GM12878 (cell line): Measurements from ENCODE around the gene ADRA2B. TPM values are rescaled to one million over a fixed set of nuclear protein-coding genes. Genes with fewer than 3 reads are reported as not detected.

ENCODE experiments used
- BACH1 ChIP-seq: fragments of 450-650 bp; IDR thresholded peaks from 2 replicates; pipeline ENCODE4 v1.6.1; 2017; ENCODE audit warnings: mild to moderate bottlenecking, borderline replicate concordance
- BHLHE40 ChIP-seq, 2 experiments: fragments of 450-650 bp in 1 of 2; IDR thresholded peaks; 2 replicates each; pipeline ENCODE4 v1.6.1; 2011 to 2017; ENCODE audit warnings: low read depth in 2 of 2, borderline replicate concordance in 1 of 2, improper control_type of control experiment in 1 of 2, low read length in 1 of 2, mild to moderate bottlenecking in 1 of 2
- CBX5 ChIP-seq: sonication (generic); IDR thresholded peaks from 2 replicates; pipeline ENCODE4 v1.6.1; 2016; ENCODE audit warnings: low read depth, moderate library complexity, mild to moderate bottlenecking, inconsistent platforms
- CHD1 ChIP-seq: IDR thresholded peaks from 2 replicates; pipeline ENCODE4 v1.6.1; 2012; ENCODE audit warnings: low read depth, low read length, improper control_type of control experiment
- MAX ChIP-seq: IDR thresholded peaks from 2 replicates; pipeline ENCODE4 v1.6.1; 2012; ENCODE audit warnings: low read depth, low read length, improper control_type of control experiment
- NFXL1 ChIP-seq: fragments of 450-650 bp; IDR thresholded peaks from 2 replicates; pipeline ENCODE4 v1.6.1; 2017; ENCODE audit warnings: antibody characterized with exemption, mild to moderate bottlenecking, borderline replicate concordance
- PML ChIP-seq: IDR thresholded peaks from 2 replicates; pipeline ENCODE4 v1.6.1; 2012; ENCODE audit warnings: low read length, inconsistent platforms
- POU2F2 ChIP-seq: IDR thresholded peaks from 3 replicates; pipeline ENCODE4 v1.6.1; 2011; ENCODE audit warnings: low read depth, mild to moderate bottlenecking, low read length, borderline replicate concordance
- REST ChIP-seq: IDR thresholded peaks from 2 replicates; pipeline ENCODE4 v1.6.1; 2012; ENCODE audit warnings: mild to moderate bottlenecking, low read depth, low read length
- SIN3A ChIP-seq: IDR thresholded peaks from 2 replicates; pipeline ENCODE4 v1.6.1; 2012; ENCODE audit warnings: low read depth, low read length, improper control_type of control experiment
- SP1 ChIP-seq: IDR thresholded peaks from one replicate; pipeline ENCODE4 v1.6.1; 2011; ENCODE audit warnings: low read depth, low read length
- SPI1 ChIP-seq: IDR thresholded peaks from 2 replicates; pipeline ENCODE4 v1.6.1; 2011; ENCODE audit warnings: low read depth, mild to moderate bottlenecking, low read length, moderate library complexity, borderline replicate concordance; ENCODE audit not compliant: insufficient read depth
- SREBF1 ChIP-seq: IDR thresholded peaks from 2 replicates; pipeline ENCODE4 v1.6.1; 2012; ENCODE audit warnings: mild to moderate bottlenecking, low read length
- ZSCAN29 ChIP-seq: fragments of 450-650 bp; IDR thresholded peaks from 2 replicates; pipeline ENCODE4 v1.6.1; 2017; ENCODE audit warnings: mild to moderate bottlenecking, moderate library complexity
- polyA plus RNA-seq, 11 experiments: library from polyadenylated mRNA; depleted of rRNA in 4 of 11; unstranded in 6 of 11; stranded (reverse) in 5 of 11; fragments of >200 nt; fragmentation: Nextera tagmentation in 4 of 11; fragmentation: Illumina TruSeq in 1 of 11; extraction: Ambion mirVana in 4 of 11; extraction: Trizol in 1 of 11; gene quantifications; 1 replicate in 1 of 11; 2 replicates in 10 of 11; pipeline versions ENCODE4 v1.2.1 to v1.2.3, GENCODE V29; 2011 to 2016; ENCODE audit warnings: inconsistent platforms in 2 of 11, missing spikeins in 2 of 11, low read depth in 1 of 11
- total RNA-seq, 4 experiments: library from RNA; depleted of rRNA in 3 of 4; stranded (reverse); fragments of >200 nt in 3 of 4; fragmentation: Illumina TruSeq in 1 of 4; extraction: Trizol in 1 of 4; gene quantifications; 2 replicates each; pipeline versions ENCODE4 v1.2.1 to v1.2.3, GENCODE V29; 2013 to 2021
- TF ChIP-seq, protein P1 (sequence below): fragments of 450-650 bp; IDR thresholded peaks from 2 replicates; pipeline ENCODE4 v1.6.1; 2017; ENCODE audit warnings: mild to moderate bottlenecking, moderate library complexity
- TF ChIP-seq, protein P2 (sequence below), 3 experiments: IDR thresholded peaks in 2 of 3; conservative IDR thresholded peaks in 1 of 3; 2 replicates each; pipeline ENCODE4 v1.5.1; 2011; ENCODE audit warnings: low read depth in 3 of 3, low read length in 3 of 3, mild to moderate bottlenecking in 3 of 3, control low read depth in 2 of 3, moderate library complexity in 2 of 3, inconsistent platforms in 1 of 3, mixed read lengths in 1 of 3; ENCODE audit not compliant: control insufficient read depth in 2 of 3, insufficient read depth in 1 of 3; ENCODE audit errors: extremely low read depth in 1 of 3

The ADRA2B gene
- total and polyA plus RNA-seq, 10 of the 15 experiments (the other 5 are each of a cell fraction or from before 2014, with no cell fraction given), result 0.01 to 0.10 (median 0.04) TPM; not detected in 6

- TF ChIP-seq BHLHE40 (IDR thresholded peaks at IDR 0.05; ENCODE audit: borderline replicate concordance in 1 of 2, low read depth in 2 of 2, low read length in 1 of 2) (peak; percentile 57 to 79), REST (peak; percentile 44), MAX (peak; percentile 33; the same call in 1 of the 2 replicates), CHD1 (peak; percentile 73; the same call in 1 of the 2 replicates), CBX5 (no peak), NFXL1 (no peak), POU2F2 (peak; percentile 98), SREBF1 (no peak), ZSCAN29 (peak; percentile 66; the same call in 1 of the 2 replicates), PML (no peak), SP1 (no peak), SPI1 (0 out of 2 replicates have a peak, but pooled peaks have one; percentile 9), SIN3A (peak; percentile 73), BACH1 (peak; percentile 93)
- TF ChIP-seq, protein P1, sequence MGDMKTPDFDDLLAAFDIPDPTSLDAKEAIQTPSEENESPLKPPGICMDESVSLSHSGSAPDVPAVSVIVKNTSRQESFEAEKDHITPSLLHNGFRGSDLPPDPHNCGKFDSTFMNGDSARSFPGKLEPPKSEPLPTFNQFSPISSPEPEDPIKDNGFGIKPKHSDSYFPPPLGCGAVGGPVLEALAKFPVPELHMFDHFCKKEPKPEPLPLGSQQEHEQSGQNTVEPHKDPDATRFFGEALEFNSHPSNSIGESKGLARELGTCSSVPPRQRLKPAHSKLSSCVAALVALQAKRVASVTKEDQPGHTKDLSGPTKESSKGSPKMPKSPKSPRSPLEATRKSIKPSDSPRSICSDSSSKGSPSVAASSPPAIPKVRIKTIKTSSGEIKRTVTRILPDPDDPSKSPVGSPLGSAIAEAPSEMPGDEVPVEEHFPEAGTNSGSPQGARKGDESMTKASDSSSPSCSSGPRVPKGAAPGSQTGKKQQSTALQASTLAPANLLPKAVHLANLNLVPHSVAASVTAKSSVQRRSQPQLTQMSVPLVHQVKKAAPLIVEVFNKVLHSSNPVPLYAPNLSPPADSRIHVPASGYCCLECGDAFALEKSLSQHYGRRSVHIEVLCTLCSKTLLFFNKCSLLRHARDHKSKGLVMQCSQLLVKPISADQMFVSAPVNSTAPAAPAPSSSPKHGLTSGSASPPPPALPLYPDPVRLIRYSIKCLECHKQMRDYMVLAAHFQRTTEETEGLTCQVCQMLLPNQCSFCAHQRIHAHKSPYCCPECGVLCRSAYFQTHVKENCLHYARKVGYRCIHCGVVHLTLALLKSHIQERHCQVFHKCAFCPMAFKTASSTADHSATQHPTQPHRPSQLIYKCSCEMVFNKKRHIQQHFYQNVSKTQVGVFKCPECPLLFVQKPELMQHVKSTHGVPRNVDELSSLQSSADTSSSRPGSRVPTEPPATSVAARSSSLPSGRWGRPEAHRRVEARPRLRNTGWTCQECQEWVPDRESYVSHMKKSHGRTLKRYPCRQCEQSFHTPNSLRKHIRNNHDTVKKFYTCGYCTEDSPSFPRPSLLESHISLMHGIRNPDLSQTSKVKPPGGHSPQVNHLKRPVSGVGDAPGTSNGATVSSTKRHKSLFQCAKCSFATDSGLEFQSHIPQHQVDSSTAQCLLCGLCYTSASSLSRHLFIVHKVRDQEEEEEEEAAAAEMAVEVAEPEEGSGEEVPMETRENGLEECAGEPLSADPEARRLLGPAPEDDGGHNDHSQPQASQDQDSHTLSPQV, result no peak
- TF ChIP-seq, protein P2, sequence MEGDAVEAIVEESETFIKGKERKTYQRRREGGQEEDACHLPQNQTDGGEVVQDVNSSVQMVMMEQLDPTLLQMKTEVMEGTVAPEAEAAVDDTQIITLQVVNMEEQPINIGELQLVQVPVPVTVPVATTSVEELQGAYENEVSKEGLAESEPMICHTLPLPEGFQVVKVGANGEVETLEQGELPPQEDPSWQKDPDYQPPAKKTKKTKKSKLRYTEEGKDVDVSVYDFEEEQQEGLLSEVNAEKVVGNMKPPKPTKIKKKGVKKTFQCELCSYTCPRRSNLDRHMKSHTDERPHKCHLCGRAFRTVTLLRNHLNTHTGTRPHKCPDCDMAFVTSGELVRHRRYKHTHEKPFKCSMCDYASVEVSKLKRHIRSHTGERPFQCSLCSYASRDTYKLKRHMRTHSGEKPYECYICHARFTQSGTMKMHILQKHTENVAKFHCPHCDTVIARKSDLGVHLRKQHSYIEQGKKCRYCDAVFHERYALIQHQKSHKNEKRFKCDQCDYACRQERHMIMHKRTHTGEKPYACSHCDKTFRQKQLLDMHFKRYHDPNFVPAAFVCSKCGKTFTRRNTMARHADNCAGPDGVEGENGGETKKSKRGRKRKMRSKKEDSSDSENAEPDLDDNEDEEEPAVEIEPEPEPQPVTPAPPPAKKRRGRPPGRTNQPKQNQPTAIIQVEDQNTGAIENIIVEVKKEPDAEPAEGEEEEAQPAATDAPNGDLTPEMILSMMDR (IDR thresholded peaks at IDR 0.05 in 2 of 3, conservative IDR thresholded peaks at IDR 0.05 in 1 of 3; ENCODE audit: control insufficient read depth in 2 of 3, extremely low read depth in 1 of 3, insufficient read depth in 1 of 3, low read depth in 3 of 3, low read length in 3 of 3), result peak; percentile 68 to 81 (median 76)
These were observed 26.1 kb upstream of the ADRA2B start (continued) for GRCh38 chr2:96142217-96143113.
